HepG2 (cell line): ENCODE measurements around the gene SYNGR2. TPM values are rescaled to one million over a fixed set of nuclear protein-coding genes. Genes with fewer than 3 reads are reported as not detected.

ENCODE experiments used
- CHD2 ChIP-seq: IDR thresholded peaks from 2 replicates; pipeline ENCODE4 v1.6.1; 2011; ENCODE audit warnings: low read depth, low read length, improper control_type of control experiment
- GLI4 ChIP-seq: sonication (generic); formaldehyde crosslinking; IDR thresholded peaks from 2 replicates; pipeline ENCODE4 v1.5.1; 2020; ENCODE audit warnings: missing genetic modification reagents, mild to moderate bottlenecking, moderate library complexity, borderline replicate concordance
- HIC2 ChIP-seq: sonication (generic); formaldehyde crosslinking; IDR thresholded peaks from 2 replicates; pipeline ENCODE4 v1.9.0; 2022; ENCODE audit warnings: low read depth, missing genetic modification reagents
- HNF4G ChIP-seq, 2 experiments: sonication (generic) in 1 of 2; formaldehyde crosslinking in 1 of 2; IDR thresholded peaks; 2 replicates each; pipeline versions ENCODE4 v1.4.0 to v1.6.1; 2011 to 2020; ENCODE audit warnings: borderline replicate concordance in 2 of 2, low read depth in 2 of 2, mild to moderate bottlenecking in 2 of 2, low read length in 1 of 2, missing genetic modification reagents in 1 of 2, moderate library complexity in 1 of 2
- HOMEZ ChIP-seq: IDR thresholded peaks from 2 replicates; pipeline ENCODE4 v1.6.1; 2016; ENCODE audit warnings: low read depth
- MXD3 ChIP-seq: IDR thresholded peaks from 2 replicates; pipeline ENCODE4 v1.6.1; 2016; ENCODE audit warnings: mild to moderate bottlenecking, missing biosample characterization, missing genetic modification reagents
- RELA ChIP-seq: sonication (generic); formaldehyde crosslinking; IDR thresholded peaks from 2 replicates; pipeline ENCODE4 v1.4.0; 2020; ENCODE audit warnings: missing genetic modification reagents
- SP2 ChIP-seq: sonication (generic); formaldehyde crosslinking; IDR thresholded peaks from 2 replicates; pipeline ENCODE4 v1.5.1; 2020; ENCODE audit warnings: mild to moderate bottlenecking, missing genetic modification reagents
- SP5 ChIP-seq: IDR thresholded peaks from 2 replicates; pipeline ENCODE4 v1.6.1; 2016; ENCODE audit warnings: low read depth, borderline replicate concordance
- THYN1 ChIP-seq: sonication (generic); formaldehyde crosslinking; IDR thresholded peaks from 2 replicates; pipeline ENCODE4 v1.8.1; 2023; ENCODE audit warnings: low read depth, mild to moderate bottlenecking, moderate library complexity, missing genetic modification reagents, borderline replicate concordance
- ZFP37 ChIP-seq: sonication (generic); formaldehyde crosslinking; IDR thresholded peaks from 2 replicates; pipeline ENCODE4 v1.4.0; 2020; ENCODE audit warnings: missing genetic modification reagents, borderline replicate concordance
- ZMAT3 ChIP-seq: sonication (generic); formaldehyde crosslinking; conservative IDR thresholded peaks from 2 replicates; pipeline ENCODE4 v1.7.0; 2021; ENCODE audit warnings: missing genetic modification reagents
- ZNF274 ChIP-seq: sonication (generic); formaldehyde crosslinking; IDR thresholded peaks from 2 replicates; pipeline ENCODE4 v1.5.1; 2020; ENCODE audit warnings: mild to moderate bottlenecking, missing genetic modification reagents
- ZNF333 ChIP-seq: sonication (generic); formaldehyde crosslinking; IDR thresholded peaks from 2 replicates; pipeline ENCODE4 v1.4.0; 2020; ENCODE audit warnings: mild to moderate bottlenecking, missing genetic modification reagents, borderline replicate concordance
- ZNF672 ChIP-seq: sonication (generic); formaldehyde crosslinking; IDR thresholded peaks from 2 replicates; pipeline ENCODE4 v1.8.1; 2022; ENCODE audit warnings: missing genetic modification reagents
- ZNF883 ChIP-seq: sonication (generic); formaldehyde crosslinking; IDR thresholded peaks from 2 replicates; pipeline ENCODE4 v1.5.1; 2020; ENCODE audit warnings: mild to moderate bottlenecking, missing genetic modification reagents; ENCODE audit errors: not compliant biosample characterization
- ZSCAN21 ChIP-seq: sonication (generic); formaldehyde crosslinking; IDR thresholded peaks from 2 replicates; pipeline ENCODE4 v1.8.0; 2022; ENCODE audit warnings: mild to moderate bottlenecking, missing genetic modification reagents, moderate library complexity, borderline replicate concordance
- polyA plus RNA-seq, 8 experiments: library from polyadenylated mRNA; depleted of rRNA in 3 of 8; stranded (reverse) in 7 of 8; unstranded in 1 of 8; fragments of >200 nt; fragmentation: Illumina TruSeq in 4 of 8; extraction: Trizol in 4 of 8; gene quantifications; 2 replicates each; pipeline versions ENCODE4 v1.2.1 to v1.2.3, GENCODE V29; 2011 to 2016; ENCODE audit warnings: low read depth in 4 of 8, missing spikeins in 1 of 8, mixed read lengths in 1 of 8; ENCODE audit not compliant: insufficient read depth in 1 of 8
- total RNA-seq, 5 experiments: library from RNA; depleted of rRNA; stranded (reverse); fragments of >200 nt; fragmentation: Illumina TruSeq; extraction: Trizol; gene quantifications; 2 replicates each; pipeline ENCODE4 v1.2.3, GENCODE V29; 2016; ENCODE audit warnings: low read depth in 1 of 5
- TF ChIP-seq, protein P1 (sequence below): sonication (generic); formaldehyde crosslinking; IDR thresholded peaks from 2 replicates; pipeline ENCODE4 v1.4.0; 2020; ENCODE audit warnings: missing genetic modification reagents, borderline replicate concordance
- TF ChIP-seq, protein P2 (sequence below): IDR thresholded peaks from 2 replicates; pipeline ENCODE4 v1.6.1; 2012; ENCODE audit warnings: inconsistent platforms

The SYNGR2 gene
- total and polyA plus RNA-seq, 2 of the 13 experiments (the other 11 are each of a cell fraction or from before 2014, with no cell fraction given): 46.7 to 170 TPM

DNA sequence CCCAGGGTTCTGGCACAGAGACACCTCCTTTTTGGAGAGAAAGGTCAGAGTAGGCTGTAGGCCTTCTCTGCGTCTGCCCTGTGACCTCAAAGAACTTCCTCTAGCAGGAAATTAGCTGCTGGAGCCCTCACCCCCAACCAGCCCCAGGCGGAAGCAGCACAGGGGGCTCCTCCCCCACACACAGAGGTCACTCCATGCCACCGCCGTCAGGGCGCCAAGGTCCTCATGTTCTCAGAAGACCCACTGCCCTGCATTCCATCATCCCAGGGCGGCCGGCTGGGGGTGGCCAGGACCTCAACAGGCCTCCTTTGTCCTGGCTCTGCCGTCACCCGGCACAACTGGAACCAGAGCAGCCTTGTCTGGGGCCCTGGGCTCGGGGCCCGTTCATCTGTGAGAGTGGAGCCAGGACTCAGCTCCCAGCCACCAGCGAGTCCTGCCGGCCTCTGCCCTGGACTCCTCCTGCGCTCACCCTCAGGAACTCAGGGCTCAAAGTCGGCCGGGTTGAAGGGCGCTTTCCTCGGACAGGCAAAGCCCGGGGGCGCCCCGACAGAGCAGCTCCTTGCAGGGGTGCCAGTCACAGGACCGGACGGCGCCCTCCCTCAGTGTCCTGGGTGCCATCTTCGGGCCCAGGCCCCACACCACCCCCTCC lies 41.0 kb upstream of the SYNGR2 start (continued):
- TF ChIP-seq ZNF672 (no peak), CHD2 (no peak), ZNF274 (CRISPR knock-in tag) (no peak), HIC2 (peak; percentile 62), ZFP37 (0 out of 2 replicates have a peak, but pooled peaks have one; percentile 38), ZSCAN21 (CRISPR knock-in tag) (no peak; the same call in 1 of the 2 replicates), SP2 (no peak), THYN1 (CRISPR knock-in tag) (0 out of 2 replicates have a peak, but pooled peaks have one; percentile 32), HNF4G (IDR thresholded peaks at IDR 0.05; ENCODE audit: borderline replicate concordance, low read depth, low read length) (peak; percentile 59; the same call in 1 of the 2 replicates), HNF4G (CRISPR knock-in tag; IDR thresholded peaks at IDR 0.05; ENCODE audit: borderline replicate concordance, low read depth) (peak; percentile 24; the same call in 1 of the 2 replicates), HOMEZ (CRISPR knock-in tag) (no peak; the same call in 1 of the 2 replicates), GLI4 (CRISPR knock-in tag) (0 out of 2 replicates have a peak, but pooled peaks have one; percentile 86), SP5 (CRISPR knock-in tag) (peak; percentile 95), RELA (CRISPR knock-in tag) (peak; percentile 79; the same call in 1 of the 2 replicates), MXD3 (peak; percentile 41; the same call in 1 of the 2 replicates), ZMAT3 (CRISPR knock-in tag) (peak; percentile 64; the same call in 1 of the 2 replicates), ZNF883 (CRISPR knock-in tag) (peak; percentile 25), ZNF333 (0 out of 2 replicates have a peak, but pooled peaks have one; percentile 20)
- TF ChIP-seq, protein P1, sequence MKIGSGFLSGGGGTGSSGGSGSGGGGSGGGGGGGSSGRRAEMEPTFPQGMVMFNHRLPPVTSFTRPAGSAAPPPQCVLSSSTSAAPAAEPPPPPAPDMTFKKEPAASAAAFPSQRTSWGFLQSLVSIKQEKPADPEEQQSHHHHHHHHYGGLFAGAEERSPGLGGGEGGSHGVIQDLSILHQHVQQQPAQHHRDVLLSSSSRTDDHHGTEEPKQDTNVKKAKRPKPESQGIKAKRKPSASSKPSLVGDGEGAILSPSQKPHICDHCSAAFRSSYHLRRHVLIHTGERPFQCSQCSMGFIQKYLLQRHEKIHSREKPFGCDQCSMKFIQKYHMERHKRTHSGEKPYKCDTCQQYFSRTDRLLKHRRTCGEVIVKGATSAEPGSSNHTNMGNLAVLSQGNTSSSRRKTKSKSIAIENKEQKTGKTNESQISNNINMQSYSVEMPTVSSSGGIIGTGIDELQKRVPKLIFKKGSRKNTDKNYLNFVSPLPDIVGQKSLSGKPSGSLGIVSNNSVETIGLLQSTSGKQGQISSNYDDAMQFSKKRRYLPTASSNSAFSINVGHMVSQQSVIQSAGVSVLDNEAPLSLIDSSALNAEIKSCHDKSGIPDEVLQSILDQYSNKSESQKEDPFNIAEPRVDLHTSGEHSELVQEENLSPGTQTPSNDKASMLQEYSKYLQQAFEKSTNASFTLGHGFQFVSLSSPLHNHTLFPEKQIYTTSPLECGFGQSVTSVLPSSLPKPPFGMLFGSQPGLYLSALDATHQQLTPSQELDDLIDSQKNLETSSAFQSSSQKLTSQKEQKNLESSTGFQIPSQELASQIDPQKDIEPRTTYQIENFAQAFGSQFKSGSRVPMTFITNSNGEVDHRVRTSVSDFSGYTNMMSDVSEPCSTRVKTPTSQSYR: peak; percentile 95
- TF ChIP-seq, protein P2, sequence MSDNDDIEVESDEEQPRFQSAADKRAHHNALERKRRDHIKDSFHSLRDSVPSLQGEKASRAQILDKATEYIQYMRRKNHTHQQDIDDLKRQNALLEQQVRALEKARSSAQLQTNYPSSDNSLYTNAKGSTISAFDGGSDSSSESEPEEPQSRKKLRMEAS: peak; percentile 82
